Testis (tissue), 2 donors: ENCODE data around the gene CTNNB1.

ENCODE experiments used
- POLR2A ChIP-seq: fragments of 450-650 bp; IDR thresholded peaks from one replicate; pipeline ENCODE4 v1.6.1; 2017; ENCODE audit warnings: antibody characterized with exemption, mild to moderate bottlenecking, moderate library complexity
- TF ChIP-seq, protein P1 (sequence below), 3 experiments: fragments of 450-650 bp in 2 of 3; fragments of 200-600 bp in 1 of 3; sonication (generic) in 1 of 3; IDR thresholded peaks; one replicate each; pipeline ENCODE4 v1.5.1; 2016 to 2019; ENCODE audit warnings: antibody characterized with exemption in 3 of 3, mild to moderate bottlenecking in 2 of 3, moderate library complexity in 1 of 3

- TF ChIP-seq, protein P1, sequence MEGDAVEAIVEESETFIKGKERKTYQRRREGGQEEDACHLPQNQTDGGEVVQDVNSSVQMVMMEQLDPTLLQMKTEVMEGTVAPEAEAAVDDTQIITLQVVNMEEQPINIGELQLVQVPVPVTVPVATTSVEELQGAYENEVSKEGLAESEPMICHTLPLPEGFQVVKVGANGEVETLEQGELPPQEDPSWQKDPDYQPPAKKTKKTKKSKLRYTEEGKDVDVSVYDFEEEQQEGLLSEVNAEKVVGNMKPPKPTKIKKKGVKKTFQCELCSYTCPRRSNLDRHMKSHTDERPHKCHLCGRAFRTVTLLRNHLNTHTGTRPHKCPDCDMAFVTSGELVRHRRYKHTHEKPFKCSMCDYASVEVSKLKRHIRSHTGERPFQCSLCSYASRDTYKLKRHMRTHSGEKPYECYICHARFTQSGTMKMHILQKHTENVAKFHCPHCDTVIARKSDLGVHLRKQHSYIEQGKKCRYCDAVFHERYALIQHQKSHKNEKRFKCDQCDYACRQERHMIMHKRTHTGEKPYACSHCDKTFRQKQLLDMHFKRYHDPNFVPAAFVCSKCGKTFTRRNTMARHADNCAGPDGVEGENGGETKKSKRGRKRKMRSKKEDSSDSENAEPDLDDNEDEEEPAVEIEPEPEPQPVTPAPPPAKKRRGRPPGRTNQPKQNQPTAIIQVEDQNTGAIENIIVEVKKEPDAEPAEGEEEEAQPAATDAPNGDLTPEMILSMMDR (IDR thresholded peaks at IDR 0.05), result no peak
- TF ChIP-seq POLR2A, result no peak
Measured at GRCh38 chr3:41212088-41212487, 12.8 kb downstream of the CTNNB1 start.
